A673 (cell line): ENCODE results near the gene MCM7.

ENCODE experiments used
- CTCF ChIP-seq: fragments of 300-800, 200-600 bp; sonication (generic); conservative IDR thresholded peaks from 2 replicates; pipeline ENCODE4 v1.5.1; 2017; ENCODE audit warnings: low read depth, mild to moderate bottlenecking, antibody characterized with exemption, low read length, moderate library complexity, mixed read lengths
- EZH2 ChIP-seq: fragments of 200-600 bp; sonication (generic); IDR thresholded peaks from 2 replicates; pipeline ENCODE4 v1.6.1; 2017; ENCODE audit warnings: borderline replicate concordance, low read depth, mild to moderate bottlenecking, mixed read lengths, antibody characterized with exemption, low read length; ENCODE audit not compliant: poor library complexity, severe bottlenecking

GRCh38 chr7:100130608-100131453 is 29.6 kb upstream of the MCM7 start:
- TF ChIP-seq CTCF (peak; percentile 88), EZH2 (no peak)
